Esophagus muscularis mucosa (tissue), 3 donors: Measurements from ENCODE around the gene ATP9A.

Experiments used
- CTCF ChIP-seq, 3 experiments: fragments of 200-600 bp in 2 of 3; fragments of 450-650 bp in 1 of 3; sonication (generic) in 2 of 3; IDR thresholded peaks; one replicate each; pipeline ENCODE4 v1.5.1; 2017 to 2019; ENCODE audit warnings: antibody characterized with exemption in 3 of 3, mild to moderate bottlenecking in 2 of 3, moderate library complexity in 1 of 3
- POLR2AphosphoS5 ChIP-seq, 2 donors: sonication (generic); formaldehyde crosslinking; IDR thresholded peaks; one replicate each; pipeline ENCODE4 v1.6.1; 2017; ENCODE audit warnings: antibody characterized with exemption in 2 of 2

DNA sequence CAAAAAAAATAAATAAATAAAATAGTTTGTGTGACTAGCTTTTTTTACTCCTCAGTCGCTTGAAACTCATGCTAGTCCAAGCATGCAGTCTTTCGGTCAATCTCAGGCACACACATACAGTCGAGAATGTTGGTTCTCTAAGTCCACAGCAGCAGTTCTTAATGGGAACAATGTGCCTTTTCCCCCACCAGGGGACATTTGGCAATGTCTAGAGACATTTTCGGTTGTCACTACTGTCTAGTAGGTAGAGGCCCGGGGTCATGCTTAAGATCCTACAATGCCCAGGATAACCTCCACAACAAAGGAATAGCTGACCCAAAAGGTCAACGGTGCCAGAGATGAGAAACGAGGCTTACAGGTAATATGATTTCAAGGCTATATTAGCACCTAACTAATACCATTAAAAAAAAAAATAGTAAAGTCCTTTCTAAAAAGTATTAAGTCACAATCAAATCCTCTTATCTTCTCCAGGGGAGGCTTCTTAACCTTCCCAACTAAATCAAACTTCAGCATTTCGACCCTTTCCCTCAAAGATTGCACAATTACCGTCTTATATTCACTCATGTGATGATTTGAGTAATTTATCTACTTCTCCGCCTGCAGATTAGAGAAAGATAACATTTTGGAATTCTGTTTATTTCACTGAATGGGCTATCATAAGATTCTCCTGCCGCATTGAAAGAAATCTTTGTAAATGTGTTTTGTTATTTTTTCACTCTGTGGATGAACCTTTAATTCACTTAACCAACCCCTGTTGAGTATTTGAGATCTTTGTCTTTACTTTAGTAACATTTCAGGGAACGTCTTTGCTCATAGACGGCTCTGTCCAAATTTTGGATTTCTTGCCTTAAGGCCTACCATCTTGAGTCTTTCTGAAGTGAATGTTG lies 42.2 kb upstream of the ATP9A start:
- TF ChIP-seq CTCF (IDR thresholded peaks at IDR 0.05) (no peak), POLR2AphosphoS5 (IDR thresholded peaks at IDR 0.05) (no peak)
